Esophagus squamous epithelium (tissue), 5 donors: ENCODE data around the gene GAS2L1. TPM values are rescaled to one million over a fixed set of nuclear protein-coding genes. Genes with fewer than 3 reads are reported as not detected.

Source experiments
- DNase-seq: peaks from one replicate; lab custom pipeline; 2025; lab: John Stamatoyannopoulos, UW
- H3K27ac ChIP-seq, 4 donors: fragments of 200-600 bp; sonication (generic); one replicate each; pipeline ENCODE4 v1.5.1; 2016 to 2019; ENCODE audit warnings: mild to moderate bottlenecking in 1 of 4
- H3K27me3 ChIP-seq, 4 donors: fragments of 200-600 bp; sonication (generic); 1 replicate in 3 of 4; 2 replicates in 1 of 4; pipeline versions ENCODE4 v1.5.1 to v1.6.0; 2017 to 2021; ENCODE audit warnings: antibody characterized with exemption in 1 of 4
- H3K36me3 ChIP-seq, 3 donors: fragments of 200-600 bp; sonication (generic); one replicate each; pipeline ENCODE4 v1.5.1; 2016 to 2019
- H3K4me1 ChIP-seq, 3 donors: fragments of 200-600 bp; sonication (generic); one replicate each; pipeline ENCODE4 v1.5.1; 2017 to 2019
- H3K4me3 ChIP-seq, 4 donors: fragments of 200-600 bp; sonication (generic); 1 replicate in 3 of 4; 2 replicates in 1 of 4; pipeline ENCODE4 v1.5.1; 2016 to 2019; ENCODE audit warnings: mild to moderate bottlenecking in 2 of 4, moderate library complexity in 1 of 4
- H3K9me3 ChIP-seq, 3 donors: fragments of 200-600 bp; sonication (generic); one replicate each; pipeline ENCODE4 v1.5.1; 2016 to 2019
- POLR2A ChIP-seq, 4 donors: fragments of 450-650 bp; IDR thresholded peaks; one replicate each; pipeline ENCODE4 v1.6.1; 2017; ENCODE audit warnings: antibody characterized with exemption in 4 of 4, mild to moderate bottlenecking in 4 of 4, moderate library complexity in 3 of 4
- WGBS, 2 donors: methylation state at CpG; one replicate each; pipeline ENCODE4 v1.1.5; 2018; 5-methylcytosine and 5-hydroxymethylcytosine counted together
- intact Hi-C: fragments of 100-400 bp; cut with DNase I; formaldehyde crosslinking; loops from one replicate; pipeline ENCODE4 v1.15.0; 2022
- total RNA-seq, 4 donors: library from RNA; depleted of rRNA; stranded (reverse); fragments of >200 nt; gene quantifications; one replicate each; pipeline ENCODE4 v1.1.0, GENCODE V29; 2016
- TF ChIP-seq, protein P1 (sequence below), 6 experiments: fragments of 450-650 bp in 4 of 6; fragments of 200-600 bp in 2 of 6; sonication (generic) in 2 of 6; IDR thresholded peaks; one replicate each; pipeline ENCODE4 v1.5.1; 2016 to 2019; ENCODE audit warnings: antibody characterized with exemption in 6 of 6, mild to moderate bottlenecking in 4 of 6, moderate library complexity in 4 of 6
- donor health status: DM: yes; HTN: yes; CAD: no.

Gene GAS2L1
- total RNA-seq, 4 donors from 2014 or later: 26.9 to 52.1 (median 36.9) TPM

DNA sequence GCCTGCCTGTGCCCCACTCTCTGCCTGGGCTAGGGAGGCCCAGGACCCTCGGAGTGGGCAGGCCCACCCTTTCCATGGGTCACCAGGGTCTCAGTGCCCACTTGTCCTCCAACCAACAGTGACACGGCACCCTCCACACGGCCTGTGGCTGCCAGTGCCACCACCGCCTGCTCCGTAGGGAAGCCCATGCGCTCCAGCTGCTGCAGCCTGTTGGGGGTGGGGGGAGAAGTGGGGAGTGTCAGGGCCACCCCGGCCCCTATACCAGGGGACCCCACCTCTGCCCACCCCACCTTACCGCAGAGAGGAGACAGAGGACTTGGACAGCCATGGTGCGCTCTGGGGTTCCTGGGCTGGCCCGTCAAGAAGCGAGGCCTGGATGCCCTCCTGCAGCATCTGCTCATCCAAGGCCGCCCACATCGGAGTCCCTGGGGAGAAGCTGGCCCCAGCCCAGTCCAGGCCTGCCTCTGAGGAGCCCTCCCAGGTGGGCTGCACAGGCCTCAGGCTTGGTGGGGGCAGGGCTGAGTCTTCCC is 46.4 kb upstream of the GAS2L1 start:
- Histone ChIP-seq H3K4me3 (no peak overlapping the region), H3K27me3 (no peaks in the 10 kb centered on the region), H3K27ac (no peak overlapping the region), H3K4me1 (no peaks in the 10 kb centered on the region), H3K36me3 (peaks cover under 1 to 50% (median 4%) of the 10 kb centered on the region in 3 donors), H3K9me3 (no peaks in the 10 kb centered on the region)
- no peak for TF ChIP-seq POLR2A (IDR thresholded peaks at IDR 0.05)
- TF ChIP-seq, protein P1, sequence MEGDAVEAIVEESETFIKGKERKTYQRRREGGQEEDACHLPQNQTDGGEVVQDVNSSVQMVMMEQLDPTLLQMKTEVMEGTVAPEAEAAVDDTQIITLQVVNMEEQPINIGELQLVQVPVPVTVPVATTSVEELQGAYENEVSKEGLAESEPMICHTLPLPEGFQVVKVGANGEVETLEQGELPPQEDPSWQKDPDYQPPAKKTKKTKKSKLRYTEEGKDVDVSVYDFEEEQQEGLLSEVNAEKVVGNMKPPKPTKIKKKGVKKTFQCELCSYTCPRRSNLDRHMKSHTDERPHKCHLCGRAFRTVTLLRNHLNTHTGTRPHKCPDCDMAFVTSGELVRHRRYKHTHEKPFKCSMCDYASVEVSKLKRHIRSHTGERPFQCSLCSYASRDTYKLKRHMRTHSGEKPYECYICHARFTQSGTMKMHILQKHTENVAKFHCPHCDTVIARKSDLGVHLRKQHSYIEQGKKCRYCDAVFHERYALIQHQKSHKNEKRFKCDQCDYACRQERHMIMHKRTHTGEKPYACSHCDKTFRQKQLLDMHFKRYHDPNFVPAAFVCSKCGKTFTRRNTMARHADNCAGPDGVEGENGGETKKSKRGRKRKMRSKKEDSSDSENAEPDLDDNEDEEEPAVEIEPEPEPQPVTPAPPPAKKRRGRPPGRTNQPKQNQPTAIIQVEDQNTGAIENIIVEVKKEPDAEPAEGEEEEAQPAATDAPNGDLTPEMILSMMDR (IDR thresholded peaks at IDR 0.05): no peak
- DNase-seq: no peak
- intact Hi-C loops: no loop called here
- WGBS, 2 donors: no CpG with 5 or more reads among the region's 13 CpGs

DNA sequence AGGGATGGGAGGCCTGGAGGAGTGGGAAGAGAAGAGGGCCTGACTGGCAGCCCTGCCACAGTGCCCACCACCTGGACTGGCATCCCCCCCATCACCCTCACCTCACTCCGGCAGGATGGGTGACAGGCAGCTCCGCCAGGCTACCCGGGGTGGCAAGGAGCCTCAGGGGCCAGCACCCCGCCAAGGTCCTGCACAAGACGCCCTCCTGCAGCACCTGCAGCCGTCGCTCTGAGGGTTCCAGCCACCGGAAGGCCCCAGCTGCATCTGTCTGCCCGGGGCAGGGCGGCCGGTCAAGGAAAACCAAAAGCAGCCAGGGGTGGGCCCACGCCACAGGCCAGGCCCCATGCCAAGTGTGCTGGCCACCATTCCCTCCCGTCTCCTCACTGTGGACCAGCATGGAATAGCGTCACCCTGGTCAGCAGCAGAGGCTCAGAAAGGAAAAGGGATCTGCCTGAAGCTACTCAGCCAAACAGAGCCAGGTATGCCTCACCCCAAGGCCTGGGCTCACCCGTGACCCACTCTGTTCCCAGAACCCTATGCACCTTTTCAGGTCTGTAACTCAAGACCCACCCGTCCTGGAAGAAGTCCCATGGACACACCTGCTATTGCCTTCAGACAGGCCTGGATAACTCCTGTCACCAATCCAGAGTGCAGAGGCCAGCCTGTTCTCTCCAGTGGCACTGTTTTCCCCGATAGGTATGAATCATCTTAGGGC is 45.7 kb upstream of the GAS2L1 start:
- Histone ChIP-seq H3K4me3 (no peak overlapping the region), H3K4me1 (peaks cover 0 to 4% (median 0%) of the 10 kb centered on the region in 3 donors), H3K27me3 (no peaks in the 10 kb centered on the region), H3K9me3 (no peaks in the 10 kb centered on the region), H3K36me3 (peaks cover 5 to 56% (median 9%) of the 10 kb centered on the region in 3 donors), H3K27ac (no peak overlapping the region)
- no peak for TF ChIP-seq POLR2A (IDR thresholded peaks at IDR 0.05)
- TF ChIP-seq, protein P1 (IDR thresholded peaks at IDR 0.05): no peak
- intact Hi-C loops: no loop called here
- DNase-seq: no peak
- WGBS, 2 donors: 88 to 90% methylated on average over 5 to 9 of the region's 17 CpGs

DNA sequence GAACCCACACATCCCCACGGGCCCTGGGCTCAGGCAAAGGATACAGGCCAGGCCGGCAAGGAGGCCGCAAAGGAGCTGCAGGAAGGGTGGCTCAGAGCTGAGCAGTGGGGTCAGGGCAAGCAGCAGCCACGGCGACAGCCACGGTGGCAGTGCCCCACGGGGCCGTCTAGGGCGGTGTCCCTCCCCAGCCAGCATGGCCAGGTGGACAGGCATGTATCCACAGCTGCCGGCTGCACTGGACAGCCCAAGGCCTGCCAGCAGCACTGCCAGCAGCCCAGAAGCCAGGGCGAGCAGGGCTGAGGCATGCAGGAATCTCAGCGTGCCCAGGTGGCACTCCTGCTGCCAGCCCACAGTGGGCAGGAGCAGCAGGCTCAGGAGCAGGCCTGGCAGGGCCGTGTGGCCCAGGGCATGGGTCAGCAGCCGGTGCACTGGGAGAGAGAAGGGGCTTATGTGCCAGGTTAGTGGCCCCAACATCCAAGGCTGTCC is 42.6 kb upstream of the GAS2L1 start:
- TF ChIP-seq, protein P1 (IDR thresholded peaks at IDR 0.05): no peak
- no peak for TF ChIP-seq POLR2A (IDR thresholded peaks at IDR 0.05)
- WGBS, 2 donors: no CpG with 5 or more reads among the region's 14 CpGs
- no peak overlapping the region for H3K27ac ChIP-seq

DNA sequence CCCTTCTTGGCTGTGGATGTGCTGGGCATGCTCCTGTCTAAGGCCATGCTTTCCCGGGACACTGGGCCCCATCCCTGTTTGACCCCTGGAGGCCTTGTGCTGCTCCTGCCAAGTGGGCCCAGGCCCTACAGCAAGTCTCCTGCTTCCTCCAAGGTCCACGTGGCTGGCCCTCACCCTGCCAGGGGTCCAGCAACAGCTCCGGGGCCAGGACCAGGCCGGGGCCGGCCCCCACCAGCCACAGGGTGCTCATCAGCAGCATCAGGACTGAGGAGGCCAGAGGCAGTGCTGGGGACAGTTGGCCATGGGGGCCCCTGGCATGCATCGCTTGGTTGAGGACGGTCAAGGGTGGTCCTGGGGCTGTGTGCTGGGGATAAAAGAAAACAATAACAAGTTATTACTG is 41.1 kb upstream of the GAS2L1 start:
- no peak overlapping the region for H3K27ac ChIP-seq
- intact Hi-C loops: no loop called here
- TF ChIP-seq, protein P1 (IDR thresholded peaks at IDR 0.05): no peak
- TF ChIP-seq POLR2A (IDR thresholded peaks at IDR 0.05): no peak

More for the DNA sequence above, 42.6 kb upstream of the GAS2L1 start:
- peaks cover 15 to 22% (median 15%) of the 10 kb centered on the region in 3 donors for H3K4me1 ChIP-seq
- H3K27me3 ChIP-seq: no peaks in the 10 kb centered on the region
- no peak for DNase-seq
- no peak overlapping the region for H3K4me3 ChIP-seq
- intact Hi-C loops: no loop called here
- peaks cover 5 to 58% (median 9%) of the 10 kb centered on the region in 3 donors for H3K36me3 ChIP-seq
- no peaks in the 10 kb centered on the region for H3K9me3 ChIP-seq

DNA sequence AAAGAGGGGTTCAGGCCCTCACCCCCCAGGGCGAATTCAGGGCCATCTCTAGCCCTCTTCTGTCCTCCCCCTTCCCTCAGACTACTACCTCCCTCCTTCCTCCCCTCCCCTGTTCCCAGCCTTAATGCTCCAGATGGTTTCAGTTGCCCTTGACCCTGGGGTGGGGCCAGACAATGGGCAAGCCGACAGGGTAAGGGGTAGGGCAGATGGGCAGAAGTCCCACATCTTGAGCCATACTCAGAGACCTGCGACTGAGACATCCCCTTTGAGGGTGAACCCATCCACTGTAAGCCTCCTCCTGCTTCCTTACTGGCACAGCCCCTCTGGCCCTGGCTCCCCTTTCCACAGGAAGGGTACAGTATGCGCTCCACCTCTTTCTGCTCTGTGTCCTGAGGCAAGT is 40.5 kb upstream of the GAS2L1 start:
- intact Hi-C loops: no loop called here
- no peak for DNase-seq
- H3K4me3 ChIP-seq: no peak overlapping the region

More for the DNA sequence above, 41.1 kb upstream of the GAS2L1 start:
- no peaks in the 10 kb centered on the region for H3K27me3 ChIP-seq
- no peak for DNase-seq
- H3K4me1 ChIP-seq: peaks cover 15 to 37% (median 18%) of the 10 kb centered on the region in 3 donors
- no peaks in the 10 kb centered on the region for H3K9me3 ChIP-seq
- 100% methylated on average over 2 of the region's 7 CpGs for WGBS, 2 donors
- H3K36me3 ChIP-seq: peaks cover 5 to 44% (median 9%) of the 10 kb centered on the region in 3 donors
- no peak overlapping the region for H3K4me3 ChIP-seq

More for the DNA sequence above, 40.5 kb upstream of the GAS2L1 start:
- no peaks in the 10 kb centered on the region for H3K9me3 ChIP-seq
- H3K4me1 ChIP-seq: peaks cover 15 to 43% (median 23%) of the 10 kb centered on the region in 3 donors
- peaks cover 5 to 37% (median 9%) of the 10 kb centered on the region in 3 donors for H3K36me3 ChIP-seq
- no peaks in the 10 kb centered on the region for H3K27me3 ChIP-seq
- H3K27ac ChIP-seq: peak overlapping the region in 1 of 4 donors; percentile 97
- no peak for TF ChIP-seq POLR2A (IDR thresholded peaks at IDR 0.05)
- TF ChIP-seq, protein P1 (IDR thresholded peaks at IDR 0.05): peak in 1 of 6 experiments; percentile 4
- WGBS, 2 donors: 59 to 67% methylated on average over 4 of the region's 4 CpGs
